SK-N-SH treated with all-trans-retinoic acid at 6 μM for 48 hours (cell line): ENCODE data around the gene TNFRSF11A.

Source experiments
- ARNTL ChIP-seq: fragments of 450-650 bp; formaldehyde crosslinking; IDR thresholded peaks from 2 replicates; pipeline ENCODE4 v1.5.0; 2020; ENCODE audit warnings: low read depth, mild to moderate bottlenecking, moderate library complexity, borderline replicate concordance
- CREB5 ChIP-seq: fragments of 250-450 bp; sonication (Bioruptor Pico); IDR thresholded peaks from 2 replicates; pipeline ENCODE4 v1.5.1; 2020; ENCODE audit warnings: low read depth, mild to moderate bottlenecking, moderate library complexity
- ESRRG ChIP-seq: fragments of 250-450 bp; sonication (Bioruptor Pico); IDR thresholded peaks from 2 replicates; pipeline ENCODE4 v1.6.1; 2021; ENCODE audit warnings: mild to moderate bottlenecking
- PPARA ChIP-seq: fragments of 250-450 bp; sonication (Bioruptor Pico); IDR thresholded peaks from 2 replicates; pipeline ENCODE4 v1.5.0; 2020; ENCODE audit warnings: mild to moderate bottlenecking, borderline replicate concordance
- RARB ChIP-seq: fragments of 250-450 bp; sonication (Bioruptor Pico); IDR thresholded peaks from 2 replicates; pipeline ENCODE4 v1.8.0; 2021; ENCODE audit warnings: mild to moderate bottlenecking, moderate library complexity
- SNAI2 ChIP-seq: fragments of 250-450 bp; sonication (Bioruptor Pico); IDR thresholded peaks from 2 replicates; pipeline ENCODE4 v1.5.0; 2020; ENCODE audit warnings: mild to moderate bottlenecking, moderate library complexity
- TCF4 ChIP-seq: fragments of 250-450 bp; sonication (Bioruptor Pico); IDR thresholded peaks from 2 replicates; pipeline ENCODE4 v1.8.0; 2021; ENCODE audit warnings: mild to moderate bottlenecking, moderate library complexity, borderline replicate concordance
- TSHZ2 ChIP-seq: fragments of 250-450 bp; sonication (Bioruptor Pico); IDR thresholded peaks from 2 replicates; pipeline ENCODE4 v1.5.0; 2020; ENCODE audit warnings: mild to moderate bottlenecking, moderate library complexity
- ZFP3 ChIP-seq: fragments of 250-450 bp; sonication (Bioruptor Pico); IDR thresholded peaks from 2 replicates; pipeline ENCODE4 v1.5.0; 2020; ENCODE audit warnings: mild to moderate bottlenecking, moderate library complexity
- ZNF8 ChIP-seq: fragments of 450-650 bp; formaldehyde crosslinking; IDR thresholded peaks from 2 replicates; pipeline ENCODE4 v1.5.0; 2020; ENCODE audit warnings: mild to moderate bottlenecking, moderate library complexity
- TF ChIP-seq, protein P1 (sequence below): fragments of 250-450 bp; sonication (Bioruptor Pico); IDR thresholded peaks from 2 replicates; pipeline ENCODE4 v1.8.0; 2020; ENCODE audit warnings: mild to moderate bottlenecking, moderate library complexity, borderline replicate concordance
- TF ChIP-seq, protein P2 (sequence below): fragments of 250-450 bp; sonication (Bioruptor Pico); IDR thresholded peaks from 2 replicates; pipeline ENCODE4 v1.5.1; 2021; ENCODE audit warnings: mild to moderate bottlenecking, moderate library complexity

DNA sequence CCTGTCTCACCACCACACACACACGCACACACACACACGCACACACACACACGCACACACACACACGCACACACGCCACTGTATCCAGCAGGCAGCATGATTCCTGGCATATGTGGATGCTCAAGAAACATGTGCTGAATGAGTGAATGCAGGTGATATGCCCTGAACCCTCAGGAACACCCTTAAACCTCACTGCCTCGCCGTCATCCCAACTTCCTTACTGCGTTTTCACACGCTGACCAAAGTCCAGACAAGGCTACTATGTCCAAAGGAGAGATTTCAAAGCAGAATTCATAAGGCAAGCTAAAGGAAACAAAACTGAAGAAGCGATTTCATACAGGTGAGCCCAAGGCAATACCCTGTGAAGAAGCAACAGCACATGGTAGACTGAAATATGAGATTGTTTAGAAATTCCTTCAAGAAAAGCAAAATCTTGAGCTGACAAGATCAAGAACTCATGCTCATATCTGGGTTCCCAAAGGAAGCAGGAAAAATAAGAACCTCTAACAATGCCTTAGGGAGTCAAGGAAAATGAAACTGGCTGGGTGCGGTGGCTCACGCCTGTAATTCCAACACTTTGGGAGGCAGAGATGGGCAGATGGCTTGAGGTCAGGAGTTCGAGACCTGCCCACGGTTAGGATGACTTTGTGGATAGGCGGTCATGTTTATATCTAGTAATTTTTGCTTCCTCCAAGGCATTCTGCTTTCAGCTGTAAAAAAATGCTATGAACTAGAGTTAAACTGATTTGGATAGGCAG, 69.1 kb downstream of the TNFRSF11A start:
- TF ChIP-seq ZFP3 (CRISPR knock-in tag) (no peak), ESRRG (CRISPR knock-in tag) (no peak), RARB (no peak), TCF4 (no peak), CREB5 (CRISPR knock-in tag) (no peak), ARNTL (CRISPR knock-in tag) (no peak), PPARA (CRISPR knock-in tag) (no peak), ZNF8 (no peak), SNAI2 (CRISPR knock-in tag) (no peak), TSHZ2 (CRISPR knock-in tag) (no peak)
- TF ChIP-seq, protein P1, sequence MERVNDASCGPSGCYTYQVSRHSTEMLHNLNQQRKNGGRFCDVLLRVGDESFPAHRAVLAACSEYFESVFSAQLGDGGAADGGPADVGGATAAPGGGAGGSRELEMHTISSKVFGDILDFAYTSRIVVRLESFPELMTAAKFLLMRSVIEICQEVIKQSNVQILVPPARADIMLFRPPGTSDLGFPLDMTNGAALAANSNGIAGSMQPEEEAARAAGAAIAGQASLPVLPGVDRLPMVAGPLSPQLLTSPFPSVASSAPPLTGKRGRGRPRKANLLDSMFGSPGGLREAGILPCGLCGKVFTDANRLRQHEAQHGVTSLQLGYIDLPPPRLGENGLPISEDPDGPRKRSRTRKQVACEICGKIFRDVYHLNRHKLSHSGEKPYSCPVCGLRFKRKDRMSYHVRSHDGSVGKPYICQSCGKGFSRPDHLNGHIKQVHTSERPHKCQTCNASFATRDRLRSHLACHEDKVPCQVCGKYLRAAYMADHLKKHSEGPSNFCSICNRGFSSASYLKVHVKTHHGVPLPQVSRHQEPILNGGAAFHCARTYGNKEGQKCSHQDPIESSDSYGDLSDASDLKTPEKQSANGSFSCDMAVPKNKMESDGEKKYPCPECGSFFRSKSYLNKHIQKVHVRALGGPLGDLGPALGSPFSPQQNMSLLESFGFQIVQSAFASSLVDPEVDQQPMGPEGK (CRISPR knock-in tag), result no peak
- TF ChIP-seq, protein P2, sequence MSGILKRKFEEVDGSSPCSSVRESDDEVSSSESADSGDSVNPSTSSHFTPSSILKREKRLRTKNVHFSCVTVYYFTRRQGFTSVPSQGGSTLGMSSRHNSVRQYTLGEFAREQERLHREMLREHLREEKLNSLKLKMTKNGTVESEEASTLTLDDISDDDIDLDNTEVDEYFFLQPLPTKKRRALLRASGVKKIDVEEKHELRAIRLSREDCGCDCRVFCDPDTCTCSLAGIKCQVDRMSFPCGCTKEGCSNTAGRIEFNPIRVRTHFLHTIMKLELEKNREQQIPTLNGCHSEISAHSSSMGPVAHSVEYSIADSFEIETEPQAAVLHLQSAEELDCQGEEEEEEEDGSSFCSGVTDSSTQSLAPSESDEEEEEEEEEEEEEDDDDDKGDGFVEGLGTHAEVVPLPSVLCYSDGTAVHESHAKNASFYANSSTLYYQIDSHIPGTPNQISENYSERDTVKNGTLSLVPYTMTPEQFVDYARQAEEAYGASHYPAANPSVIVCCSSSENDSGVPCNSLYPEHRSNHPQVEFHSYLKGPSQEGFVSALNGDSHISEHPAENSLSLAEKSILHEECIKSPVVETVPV (CRISPR knock-in tag), result no peak
